Measurements from ENCODE around the gene PTPRG. TPM values are rescaled to one million over a fixed set of nuclear protein-coding genes. Genes with fewer than 3 reads are reported as not detected.

Gene PTPRG
- total and polyA plus RNA-seq, 2 experiments from 2014 or later: 8.5 to 34.9 TPM

DNA sequence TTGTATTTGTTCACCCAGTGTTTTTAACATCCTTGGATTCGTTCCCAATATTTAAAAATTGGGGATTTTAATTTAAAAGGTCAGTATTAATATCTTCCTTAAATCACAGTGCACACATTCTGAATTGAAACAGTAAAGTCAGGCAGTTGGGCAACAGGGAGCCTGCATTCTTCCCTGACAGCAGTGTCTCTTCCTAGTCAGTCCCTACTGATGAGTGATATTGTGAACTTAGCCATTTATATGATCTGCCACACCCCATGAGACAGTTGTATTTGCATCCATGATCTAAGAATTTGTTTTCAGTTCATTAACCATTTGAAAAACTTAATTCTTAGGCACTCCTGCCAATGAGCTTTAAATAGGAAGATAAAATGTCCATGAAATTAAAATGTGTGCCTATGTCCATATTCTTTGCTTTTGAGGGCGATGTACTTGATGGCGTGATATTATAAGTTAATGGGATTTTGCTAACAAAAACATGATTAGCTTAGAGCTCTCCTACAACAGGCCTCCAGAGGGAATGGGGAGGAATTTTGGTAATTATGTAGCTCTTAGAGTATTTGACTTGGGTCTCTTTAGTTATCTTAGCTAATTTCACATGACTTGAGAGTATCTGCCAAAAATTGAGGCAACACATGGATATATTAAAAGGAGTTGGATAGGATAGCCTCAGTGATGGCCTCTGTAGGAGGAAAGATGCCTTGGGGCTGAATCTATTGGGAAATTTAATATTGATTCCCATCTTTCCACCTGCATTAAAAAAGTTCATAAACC lies 219.3 kb downstream of the PTPRG start:
- no peak overlapping the region for H3K4me2 ChIP-seq

DNA sequence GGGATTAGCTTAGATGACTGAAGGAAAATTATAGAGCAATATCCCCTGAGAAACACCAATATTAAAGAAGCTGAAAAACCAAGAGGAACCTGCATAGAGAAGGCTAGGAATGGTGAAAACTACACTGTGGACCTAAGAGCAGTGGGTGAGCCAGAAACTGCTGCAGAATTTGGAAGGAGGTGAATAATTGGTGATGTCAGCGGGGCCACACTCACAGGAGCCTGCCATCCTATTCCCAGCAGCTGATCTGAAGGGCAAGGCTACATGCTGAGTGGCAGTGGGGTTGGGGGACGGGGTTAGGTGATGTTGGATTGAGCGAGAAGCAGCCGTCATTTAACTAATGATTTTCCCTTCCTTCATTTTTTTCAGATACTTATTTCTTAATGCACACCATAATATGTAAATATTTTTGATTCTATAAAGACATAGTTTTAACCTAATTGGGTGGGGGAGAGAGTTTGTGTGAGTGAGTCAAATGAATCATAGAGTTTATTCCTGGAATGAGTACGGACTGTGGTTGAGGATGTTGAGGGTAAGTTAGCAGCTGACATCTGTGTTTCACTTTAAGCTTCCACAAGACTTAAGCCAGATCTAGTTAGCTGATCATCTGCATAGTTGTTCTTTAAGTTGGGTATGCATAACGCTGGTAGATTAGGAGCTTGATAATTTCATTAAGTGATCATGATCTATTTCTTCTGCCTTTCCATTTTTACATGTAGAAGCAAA lies 222.8 kb downstream of the PTPRG start:
- DNase-seq (ENCODE audit: low spot score): no peak
- Histone ChIP-seq H3K9me2 (replicated peaks; ENCODE audit: insufficient read depth) (no peaks in the 10 kb centered on the region), H2AFZ (no peak overlapping the region), H3K4me3 (no peak overlapping the region), H3K27me3 (no peaks in the 10 kb centered on the region), H3K9me3 (ENCODE audit: low read depth) (no peaks in the 10 kb centered on the region), H3K79me2 (peaks cover 20% of the 10 kb centered on the region), H4K20me1 (ENCODE audit: insufficient read depth, poor library complexity, severe bottlenecking) (no peaks in the 10 kb centered on the region), H3K27ac (no peak overlapping the region), H3K4me2 (no peak overlapping the region), H3K36me3 (replicated peaks; ENCODE audit: insufficient read depth, low read depth) (no peaks in the 10 kb centered on the region), H3K4me1 (ENCODE audit: insufficient read depth) (no peaks in the 10 kb centered on the region)
- WGBS (ENCODE audit: low lambda C conversion rate, missing lambda C conversion rate): 90% methylated on average over 6 of the region's 6 CpGs
- TF ChIP-seq EZH2phosphoT487 (IDR thresholded peaks at IDR 0.05; ENCODE audit: low read depth, severe bottlenecking, unreplicated experiment) (no peak), EZH2 (IDR thresholded peaks at IDR 0.05; ENCODE audit: borderline replicate concordance) (no peak)
- TF ChIP-seq, protein P1, sequence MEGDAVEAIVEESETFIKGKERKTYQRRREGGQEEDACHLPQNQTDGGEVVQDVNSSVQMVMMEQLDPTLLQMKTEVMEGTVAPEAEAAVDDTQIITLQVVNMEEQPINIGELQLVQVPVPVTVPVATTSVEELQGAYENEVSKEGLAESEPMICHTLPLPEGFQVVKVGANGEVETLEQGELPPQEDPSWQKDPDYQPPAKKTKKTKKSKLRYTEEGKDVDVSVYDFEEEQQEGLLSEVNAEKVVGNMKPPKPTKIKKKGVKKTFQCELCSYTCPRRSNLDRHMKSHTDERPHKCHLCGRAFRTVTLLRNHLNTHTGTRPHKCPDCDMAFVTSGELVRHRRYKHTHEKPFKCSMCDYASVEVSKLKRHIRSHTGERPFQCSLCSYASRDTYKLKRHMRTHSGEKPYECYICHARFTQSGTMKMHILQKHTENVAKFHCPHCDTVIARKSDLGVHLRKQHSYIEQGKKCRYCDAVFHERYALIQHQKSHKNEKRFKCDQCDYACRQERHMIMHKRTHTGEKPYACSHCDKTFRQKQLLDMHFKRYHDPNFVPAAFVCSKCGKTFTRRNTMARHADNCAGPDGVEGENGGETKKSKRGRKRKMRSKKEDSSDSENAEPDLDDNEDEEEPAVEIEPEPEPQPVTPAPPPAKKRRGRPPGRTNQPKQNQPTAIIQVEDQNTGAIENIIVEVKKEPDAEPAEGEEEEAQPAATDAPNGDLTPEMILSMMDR (IDR thresholded peaks at IDR 0.05; ENCODE audit: poor library complexity): no peak

More for the DNA sequence above, 219.3 kb downstream of the PTPRG start:
- Histone ChIP-seq H3K79me2 (peaks cover 6% of the 10 kb centered on the region), H3K36me3 (replicated peaks; ENCODE audit: insufficient read depth, low read depth) (no peaks in the 10 kb centered on the region), H3K27me3 (no peaks in the 10 kb centered on the region), H3K4me3 (no peak overlapping the region), H3K9me3 (ENCODE audit: low read depth) (no peaks in the 10 kb centered on the region), H3K9me2 (replicated peaks; ENCODE audit: insufficient read depth) (no peaks in the 10 kb centered on the region), H3K27ac (no peak overlapping the region), H3K4me1 (ENCODE audit: insufficient read depth) (peaks cover 7% of the 10 kb centered on the region), H4K20me1 (ENCODE audit: insufficient read depth, poor library complexity, severe bottlenecking) (no peaks in the 10 kb centered on the region), H2AFZ (no peak overlapping the region)
- DNase-seq (ENCODE audit: low spot score): no peak
- no peak for TF ChIP-seq EZH2phosphoT487 (IDR thresholded peaks at IDR 0.05; ENCODE audit: low read depth, severe bottlenecking, unreplicated experiment)
- TF ChIP-seq, protein P1 (IDR thresholded peaks at IDR 0.05; ENCODE audit: poor library complexity): no peak
- no peak for TF ChIP-seq EZH2 (IDR thresholded peaks at IDR 0.05; ENCODE audit: borderline replicate concordance)
- 92% methylated on average over 3 of the region's 3 CpGs for WGBS (ENCODE audit: low lambda C conversion rate, missing lambda C conversion rate)

DNA sequence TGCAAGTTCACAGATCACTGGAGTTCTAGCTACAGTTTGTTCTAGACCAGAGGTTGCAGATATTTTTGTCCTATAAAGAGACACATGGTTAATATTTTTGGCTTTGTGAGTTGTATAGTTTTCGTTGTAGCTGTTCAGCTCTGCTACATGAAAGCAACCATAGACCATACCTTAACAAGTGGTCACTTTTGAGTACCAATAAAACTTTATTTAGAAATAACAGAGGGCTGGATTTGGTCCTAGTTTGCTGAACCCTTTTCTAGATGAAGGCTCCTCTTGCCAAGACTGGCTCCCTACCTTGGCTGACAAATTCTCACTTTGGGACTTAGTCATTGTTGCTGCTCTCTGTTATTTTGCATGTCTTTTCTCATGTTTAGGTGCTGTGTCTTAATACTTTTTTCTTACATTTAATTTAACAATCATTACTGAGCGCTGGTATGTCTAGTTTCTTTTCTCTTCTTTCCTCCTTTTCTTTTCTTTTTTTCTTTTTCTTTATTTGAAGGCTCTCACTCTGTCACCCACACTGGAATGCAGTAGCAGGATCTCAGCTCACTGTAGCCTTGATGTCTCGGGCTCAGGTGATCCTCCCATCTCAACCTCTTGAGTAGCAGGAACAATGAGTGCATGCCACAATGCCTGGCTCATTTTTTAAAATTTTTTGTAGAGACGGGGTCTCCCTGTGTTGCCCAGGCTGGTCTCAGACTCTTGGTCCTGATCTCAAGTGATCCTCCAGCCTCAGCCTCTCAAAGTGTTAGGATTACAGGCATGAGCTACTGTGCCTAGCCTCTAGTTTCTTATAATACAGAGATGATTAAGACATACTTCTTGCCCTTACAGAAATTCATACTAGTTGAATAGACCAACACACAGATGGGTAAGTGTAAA lies 227.5 kb downstream of the PTPRG start:
- Histone ChIP-seq H3K27ac (no peak overlapping the region), H2AFZ (no peak overlapping the region), H4K20me1 (ENCODE audit: insufficient read depth, poor library complexity, severe bottlenecking) (no peaks in the 10 kb centered on the region), H3K4me1 (ENCODE audit: insufficient read depth) (peaks cover 6% of the 10 kb centered on the region), H3K4me2 (no peak overlapping the region), H3K79me2 (peaks cover 28% of the 10 kb centered on the region), H3K36me3 (replicated peaks; ENCODE audit: insufficient read depth, low read depth) (no peaks in the 10 kb centered on the region), H3K4me3 (no peak overlapping the region), H3K9me2 (replicated peaks; ENCODE audit: insufficient read depth) (no peaks in the 10 kb centered on the region), H3K9me3 (ENCODE audit: low read depth) (no peaks in the 10 kb centered on the region), H3K27me3 (no peaks in the 10 kb centered on the region)
- DNase-seq (ENCODE audit: low spot score): no peak
- TF ChIP-seq EZH2 (IDR thresholded peaks at IDR 0.05; ENCODE audit: borderline replicate concordance) (no peak), EZH2phosphoT487 (IDR thresholded peaks at IDR 0.05; ENCODE audit: low read depth, severe bottlenecking, unreplicated experiment) (no peak)
- TF ChIP-seq, protein P1 (IDR thresholded peaks at IDR 0.05; ENCODE audit: poor library complexity): no peak
- 97% methylated on average over 4 of the region's 4 CpGs for WGBS (ENCODE audit: low lambda C conversion rate, missing lambda C conversion rate)
